GM20431 (cell line): ENCODE results near the gene OR9K2.
"Not testable (repeated sequence)": the region's sequence is repeated elsewhere in the genome, so short reads cannot be mapped to it uniquely, and the experiment has no call there.

Experiments used
- in situ Hi-C: fragments of 300-500 bp; cut with MseI, MboI; formaldehyde crosslinking; loops from one replicate; pipeline ENCODE4 v1.15.0; 2020; ENCODE audit warnings: low sequenced_read_pairs; ENCODE audit not compliant: unreplicated experiment

Gene OR9K2, protein sequence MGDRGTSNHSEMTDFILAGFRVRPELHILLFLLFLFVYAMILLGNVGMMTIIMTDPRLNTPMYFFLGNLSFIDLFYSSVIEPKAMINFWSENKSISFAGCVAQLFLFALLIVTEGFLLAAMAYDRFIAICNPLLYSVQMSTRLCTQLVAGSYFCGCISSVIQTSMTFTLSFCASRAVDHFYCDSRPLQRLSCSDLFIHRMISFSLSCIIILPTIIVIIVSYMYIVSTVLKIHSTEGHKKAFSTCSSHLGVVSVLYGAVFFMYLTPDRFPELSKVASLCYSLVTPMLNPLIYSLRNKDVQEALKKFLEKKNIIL

DNA sequence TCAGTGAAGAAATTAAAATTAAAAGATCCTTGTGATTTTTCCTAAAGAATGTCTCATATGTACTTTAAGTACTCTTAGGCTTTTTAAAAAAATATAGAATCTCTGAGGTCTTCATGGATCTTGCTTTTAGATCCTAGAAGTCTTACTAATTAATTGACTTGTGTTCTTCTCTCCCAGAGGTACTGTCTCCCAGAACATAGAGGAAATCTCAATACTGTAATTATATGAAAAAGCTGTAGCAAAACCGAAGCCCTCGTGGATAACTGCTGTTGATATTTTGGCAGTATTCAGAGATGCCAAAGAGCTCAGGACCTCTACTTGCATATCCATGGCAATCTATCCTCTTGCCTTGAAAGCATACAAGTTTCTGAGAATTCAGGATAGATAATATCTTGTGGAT is at the start of gene OR9K2:
Gene OR9K2, plus strand, starts transcription at position 301 of the 400 bp plus-strand sequence. CDS start 3,429 bp downstream, outside the sequence.
- in situ Hi-C loops: no loop called here

DNA sequence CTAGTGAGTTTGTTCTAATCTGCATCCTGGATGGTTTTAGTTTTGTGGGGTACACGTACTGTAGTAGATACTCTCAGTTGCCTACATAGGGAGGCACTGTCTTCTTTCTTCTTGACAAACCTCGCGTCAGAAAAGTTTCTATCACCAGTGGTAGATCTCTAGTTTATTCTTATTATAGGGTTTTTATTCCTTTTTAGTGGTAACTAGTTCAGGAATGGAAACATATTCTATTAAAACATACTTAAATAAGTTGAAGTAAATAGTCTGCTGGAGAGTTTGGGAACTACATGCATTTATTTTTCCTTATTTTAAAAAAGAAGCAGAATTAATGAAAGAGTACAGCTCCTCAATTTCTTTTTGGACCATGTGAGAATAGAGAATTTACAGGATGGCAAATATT is 33.6 kb upstream of the OR9K2 start:
- in situ Hi-C loops: no loop called here

DNA sequence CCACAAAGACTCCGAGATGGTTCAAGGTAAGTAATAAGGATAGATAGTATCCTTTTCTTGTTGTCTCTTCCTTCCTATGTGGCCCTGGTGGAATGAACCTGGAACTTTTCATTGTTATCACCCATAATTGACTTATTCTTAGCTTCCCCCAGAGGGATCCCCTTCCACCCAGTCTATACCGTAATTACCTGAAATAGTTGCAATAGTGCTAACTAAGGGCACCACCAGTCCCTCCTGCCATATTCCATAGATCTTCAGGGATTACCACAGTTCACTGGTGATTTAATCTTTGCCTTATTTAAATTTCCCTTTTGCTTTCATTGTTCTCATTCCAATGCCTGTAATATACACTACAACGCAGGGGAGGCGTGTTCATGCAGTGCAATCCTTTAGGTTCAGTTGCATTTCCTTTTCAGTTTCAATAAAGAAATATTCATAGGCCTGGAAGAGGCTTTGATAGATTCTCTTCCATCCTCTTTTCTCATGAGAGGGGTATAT is 13.8 kb upstream of the OR9K2 start:
- in situ Hi-C loops: no loop called here

DNA sequence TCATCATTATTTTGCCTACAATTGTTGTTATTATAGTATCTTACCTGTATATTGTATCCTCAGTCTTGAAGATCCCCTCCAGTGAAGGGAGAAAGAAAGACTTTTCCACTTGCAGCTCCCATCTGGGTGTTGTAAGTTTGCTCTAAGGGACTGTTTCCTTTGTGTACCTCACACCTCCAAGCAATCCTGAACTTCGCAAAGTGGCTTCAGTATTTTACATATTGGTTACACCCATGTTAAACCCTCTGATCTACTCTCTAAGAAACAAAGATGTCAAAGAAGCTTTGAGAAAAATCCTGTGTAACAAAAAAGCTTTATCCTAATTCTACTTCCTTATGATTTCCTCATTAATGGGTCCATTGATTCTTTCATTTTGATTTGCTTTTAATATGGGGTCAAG is 10.1 kb upstream of the OR9K2 start:
- in situ Hi-C loops: no loop called here

DNA sequence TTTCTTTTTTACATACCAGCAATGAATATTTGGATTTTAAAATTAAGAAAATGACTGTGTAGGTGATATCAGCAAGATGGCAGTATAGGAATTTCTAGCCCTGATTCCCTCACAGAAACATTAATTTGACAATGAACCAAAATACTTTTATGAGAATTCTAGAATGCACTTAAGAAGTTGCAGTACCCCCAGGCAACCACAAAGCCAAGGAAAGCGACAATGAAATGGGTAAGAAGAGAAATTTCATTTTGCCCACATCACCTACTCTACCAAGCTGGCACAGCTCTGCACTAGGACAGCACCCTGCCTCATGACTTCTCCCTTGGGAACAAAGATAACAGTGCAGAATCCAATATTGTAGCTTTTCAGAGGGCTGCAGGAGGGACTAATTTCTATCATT is 6.6 kb downstream of the OR9K2 start:
- in situ Hi-C loops: no loop called here

DNA sequence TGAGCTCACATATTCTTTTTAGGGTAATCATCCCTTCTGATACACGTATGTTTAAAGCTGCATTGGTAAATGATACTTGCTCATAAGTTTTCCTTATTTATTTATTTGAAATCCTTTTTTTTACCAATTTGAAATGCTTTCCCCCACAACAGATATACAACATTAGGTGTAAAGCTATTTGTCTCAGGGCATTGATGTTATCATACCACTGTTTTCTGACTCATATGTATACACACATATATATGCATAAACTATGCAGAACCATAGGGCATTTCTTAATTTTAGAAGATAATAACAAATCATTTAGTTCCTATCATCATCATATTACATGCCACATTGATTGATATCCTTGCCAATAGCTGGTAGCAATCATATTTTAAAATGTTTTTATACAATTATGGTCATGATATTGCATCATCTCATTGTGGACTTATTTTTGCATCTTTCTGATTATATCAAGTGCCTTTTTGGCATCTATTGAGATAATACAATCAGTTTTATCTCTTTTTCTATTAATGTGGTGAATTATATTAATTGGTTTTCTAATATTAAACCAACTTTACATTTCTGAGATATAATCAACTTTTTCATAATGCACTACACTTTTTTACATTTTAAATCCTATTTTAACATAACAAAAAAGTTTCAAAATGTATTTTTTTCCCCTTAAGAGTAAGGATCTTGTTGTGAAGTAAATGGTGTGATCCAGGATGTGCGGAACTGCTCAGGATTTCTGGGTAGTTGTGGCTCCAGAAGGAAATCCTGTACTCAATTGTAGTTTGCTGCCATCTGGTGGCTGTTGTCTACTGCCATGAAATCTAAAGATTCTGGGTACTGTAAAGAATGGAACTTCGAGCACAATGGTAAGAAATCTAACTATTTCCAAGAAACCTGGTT is 16.7 kb downstream of the OR9K2 start:
- in situ Hi-C loops: no loop called here

DNA sequence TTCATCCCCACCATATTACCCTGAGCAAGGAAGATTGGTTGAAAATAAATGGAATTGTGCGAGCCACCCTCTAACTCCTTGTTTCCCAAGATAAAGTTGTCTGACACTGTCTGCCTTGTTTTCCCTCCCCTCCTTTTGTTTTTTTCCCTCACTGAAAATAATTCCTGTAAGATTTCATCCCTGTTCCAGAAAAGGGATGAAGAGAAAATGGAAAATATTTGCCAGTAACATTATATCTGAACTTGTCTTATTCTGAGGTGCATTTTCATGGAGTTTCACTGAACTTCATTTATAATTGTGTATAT is 17.3 kb downstream of the OR9K2 start:
- in situ Hi-C loops: no loop called here

DNA sequence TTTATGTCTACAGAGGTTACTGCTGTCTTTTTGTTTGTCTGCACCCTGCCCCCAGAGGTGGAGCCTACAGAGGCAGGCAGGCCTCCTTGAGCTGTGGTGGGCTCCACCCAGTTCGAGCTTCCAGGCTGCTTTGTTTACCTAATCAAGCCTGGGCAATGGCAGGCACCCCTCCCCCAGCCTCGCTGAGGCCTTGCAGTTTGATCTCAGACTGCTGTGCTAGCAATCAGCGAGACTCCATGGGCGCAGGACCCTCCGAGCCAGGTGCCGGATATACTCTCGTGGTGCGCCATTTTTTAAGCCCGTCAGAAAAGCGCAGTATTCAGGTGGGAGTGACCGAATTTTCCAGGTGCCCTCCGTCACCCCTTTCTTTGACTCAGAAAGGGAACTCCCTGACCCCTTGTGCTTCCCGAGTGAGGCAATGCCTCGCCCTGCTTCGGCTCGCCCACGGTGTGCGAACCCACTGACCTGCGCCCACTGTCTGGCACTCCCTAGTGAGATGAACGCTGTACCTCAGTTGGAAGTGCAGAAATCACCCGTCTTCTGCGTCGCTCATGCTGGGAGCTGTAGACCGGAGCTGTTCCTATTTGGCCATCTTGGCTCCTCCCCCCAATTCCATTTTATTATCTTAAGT is 40.9 kb downstream of the OR9K2 start:
- in situ Hi-C loops: not testable (repeated sequence)

DNA sequence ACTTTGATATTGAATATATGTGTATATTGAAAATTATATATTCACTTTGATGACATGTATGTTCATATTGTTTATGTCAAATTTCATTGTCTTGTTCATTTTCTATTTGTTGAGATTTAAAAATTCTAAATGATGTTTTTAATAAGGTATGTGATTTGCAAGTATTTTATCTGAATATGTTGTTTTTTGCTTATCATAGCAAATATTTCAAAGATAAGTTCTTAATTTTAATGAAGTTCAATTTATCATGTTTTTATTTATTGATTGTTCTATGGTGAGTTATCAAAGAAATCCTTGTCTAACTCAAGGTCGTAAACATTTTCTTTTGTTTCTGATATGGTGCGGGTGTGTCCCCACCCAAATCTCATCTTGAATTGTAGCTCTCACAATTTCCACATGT is 45.2 kb downstream of the OR9K2 start:
- in situ Hi-C loops: no loop called here

DNA sequence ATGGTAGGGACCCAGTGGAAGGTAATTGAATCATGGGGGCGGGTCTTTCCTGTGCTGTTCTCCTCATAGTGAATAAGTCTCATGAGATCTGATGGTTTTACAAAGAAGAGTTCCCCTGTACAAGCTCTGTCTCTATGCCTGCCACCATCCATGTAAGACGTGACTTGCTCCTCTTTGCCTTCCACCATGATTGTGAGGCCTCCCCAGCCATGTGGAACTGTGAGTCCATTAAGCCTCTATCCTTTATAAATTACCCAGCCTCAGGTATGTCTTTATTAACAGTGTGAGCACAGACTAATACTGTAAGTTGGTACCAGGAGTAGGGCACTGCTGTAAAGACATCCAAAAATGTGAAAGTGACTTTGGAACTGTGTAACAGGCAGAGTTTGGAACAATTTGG is 45.6 kb downstream of the OR9K2 start:
- in situ Hi-C loops: not testable (repeated sequence)

DNA sequence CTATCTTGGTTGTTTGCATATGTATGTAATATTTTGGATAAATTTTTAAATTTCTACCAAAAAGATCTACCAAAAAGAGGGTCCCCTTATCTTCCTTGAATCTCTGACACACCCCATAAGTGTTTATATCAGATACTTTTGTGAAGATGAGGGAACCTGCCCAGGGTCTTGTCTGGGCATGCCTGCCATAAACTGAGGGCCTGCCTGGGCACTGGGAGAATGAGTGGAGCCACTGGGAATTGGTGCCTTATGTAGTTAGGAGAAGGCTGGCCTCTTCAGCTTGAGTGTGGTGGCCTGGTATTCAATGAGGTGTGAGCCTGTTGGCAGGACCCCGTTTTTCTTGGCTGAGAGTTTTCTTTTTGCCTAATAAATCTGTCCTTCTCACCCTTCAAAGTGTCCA is 46.5 kb downstream of the OR9K2 start:
- in situ Hi-C loops: no loop called here

DNA sequence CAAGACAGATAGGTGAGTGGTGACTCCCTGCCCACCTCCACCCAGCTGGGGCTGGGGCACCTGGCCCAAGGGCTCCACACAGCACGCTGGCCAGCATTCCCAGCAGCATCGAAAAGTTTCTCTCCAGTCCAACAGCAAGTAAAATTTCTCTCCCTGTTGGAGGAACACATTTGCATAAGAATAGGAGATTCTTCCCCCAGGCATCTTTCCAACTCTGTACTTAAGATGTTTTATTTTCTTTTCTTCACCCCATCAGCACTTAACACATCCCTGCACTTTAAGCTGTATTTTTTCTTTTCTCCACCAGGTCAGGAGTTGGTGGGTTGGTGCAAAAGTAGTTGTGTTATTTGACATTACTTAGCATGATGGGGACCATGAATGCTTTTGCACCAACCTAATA is 47.2 kb downstream of the OR9K2 start:
- in situ Hi-C loops: no loop called here
